Uterus (tissue), 2 donors: ENCODE results near the gene SMIM36.

Experiments
- CTCF ChIP-seq, 4 experiments: fragments of 200-600 bp in 2 of 4; fragments of 450-650 bp in 2 of 4; sonication (generic) in 2 of 4; IDR thresholded peaks; one replicate each; pipeline ENCODE4 v1.5.1; 2016 to 2019; ENCODE audit warnings: antibody characterized with exemption in 4 of 4, mild to moderate bottlenecking in 2 of 4, moderate library complexity in 1 of 4
- POLR2A ChIP-seq, 2 donors: fragments of 450-650 bp; IDR thresholded peaks; one replicate each; pipeline ENCODE4 v1.6.1; 2016; ENCODE audit warnings: antibody characterized with exemption in 2 of 2, mild to moderate bottlenecking in 1 of 2, moderate library complexity in 1 of 2

- TF ChIP-seq CTCF (IDR thresholded peaks at IDR 0.05) (no peak), POLR2A (IDR thresholded peaks at IDR 0.05) (no peak)
Measured at GRCh38 chr17:55416470-55417052, 94.7 kb downstream of the SMIM36 start.
